B cell (primary cell): Measurements from ENCODE around the gene WBP2. TPM values are rescaled to one million over a fixed set of nuclear protein-coding genes. Genes with fewer than 3 reads are reported as not detected.

Source experiments
- ATAC-seq: fragments of 200-7000 bp; cut with Tn5 transposase; one replicate; pipeline ENCODE4 v1.10.0; 2021; ENCODE audit warnings: low read depth, mild to moderate bottlenecking, moderate number of reproducible peaks, moderate library complexity
- CTCF ChIA-PET: fragments of 350-600 bp; sonication (Branson Sonifier 250); formaldehyde crosslinking; loops from one replicate; lab custom pipeline; 2021; ENCODE audit warnings: antibody characterized with exemption, inconsistent platforms; lab: Charles Lee
- POLR2A ChIA-PET: fragments of 350-600 bp; sonication (Branson Sonifier 250); formaldehyde crosslinking; loops from one replicate; lab custom pipeline; 2021; ENCODE audit warnings: antibody characterized with exemption; lab: Charles Lee
- DNase-seq: peaks from one replicate; pipeline ENCODE4 v3.0.0; 2013
- H2AFZ ChIP-seq: 2 replicates; pipeline ENCODE4 v1.6.1; 2012; ENCODE audit warnings: mild to moderate bottlenecking, low read depth, low read length; ENCODE audit not compliant: insufficient read depth, poor library complexity, severe bottlenecking
- H3K27ac ChIP-seq, 2 donors: 1 replicate in 1 of 2; 2 replicates in 1 of 2; pipeline ENCODE4 v1.5.1; 2012 to 2013; ENCODE audit warnings: low read length in 2 of 2, mild to moderate bottlenecking in 2 of 2, moderate library complexity in 1 of 2
- H3K27me3 ChIP-seq, 4 experiments: fragments of 200-600 bp in 1 of 4; sonication (generic) in 1 of 4; replicated peaks in 1 of 4; 1 replicate in 2 of 4; 2 replicates in 2 of 4; pipeline versions ENCODE4 v1.6.1 to v1.7.0; 2013 to 2016; ENCODE audit warnings: low read length in 3 of 4, mild to moderate bottlenecking in 2 of 4, mixed read lengths in 1 of 4, moderate library complexity in 1 of 4; ENCODE audit not compliant: insufficient read depth in 4 of 4, control insufficient read depth in 3 of 4; ENCODE audit errors: control extremely low read depth in 1 of 4
- H3K36me3 ChIP-seq, 2 experiments: replicated peaks in 1 of 2; 1 replicate in 1 of 2; 2 replicates in 1 of 2; pipeline versions ENCODE4 v1.6.1 to v1.7.1; 2013; ENCODE audit warnings: low read length in 1 of 2; ENCODE audit not compliant: insufficient read depth in 2 of 2, control insufficient read depth in 1 of 2; ENCODE audit errors: control extremely low read depth in 1 of 2, extremely low read depth in 1 of 2
- H3K4me1 ChIP-seq, 2 donors: fragments of 200-600 bp in 1 of 2; sonication (generic) in 1 of 2; 1 replicate in 1 of 2; 2 replicates in 1 of 2; pipeline versions ENCODE4 v1.5.1 to v1.6.1; 2013 to 2017; ENCODE audit warnings: low read length in 2 of 2; ENCODE audit not compliant: control insufficient read depth in 2 of 2, insufficient read depth in 2 of 2
- H3K4me2 ChIP-seq: replicated peaks from 2 replicates; pipeline ENCODE3; 2012; ENCODE audit warnings: mild to moderate bottlenecking, low read depth, low read length; ENCODE audit not compliant: poor library complexity, severe bottlenecking
- H3K4me3 ChIP-seq, 5 experiments: fragments of 200-600 bp in 1 of 5; sonication (generic) in 1 of 5; 1 replicate in 3 of 5; 2 replicates in 2 of 5; pipeline versions ENCODE4 v1.5.1 to v1.7.0; 2011 to 2016; ENCODE audit warnings: low read length in 4 of 5, mild to moderate bottlenecking in 4 of 5, low read depth in 2 of 5, control low read depth in 1 of 5, moderate library complexity in 1 of 5; ENCODE audit not compliant: insufficient read depth in 1 of 5; ENCODE audit errors: control extremely low read depth in 1 of 5, extremely low read depth in 1 of 5
- H3K79me2 ChIP-seq: fragments of 200-600 bp; sonication (generic); one replicate; pipeline ENCODE4 v1.6.0; 2016; ENCODE audit warnings: low read length; ENCODE audit not compliant: control insufficient read depth, insufficient read depth
- H3K9ac ChIP-seq: fragments of 200-600 bp; sonication (generic); 2 replicates; pipeline ENCODE4 v1.6.1; 2017; ENCODE audit warnings: mild to moderate bottlenecking, low read length, moderate library complexity
- H3K9me3 ChIP-seq, 3 donors: one replicate each; pipeline versions ENCODE4 v1.6.1 to v1.7.1; 2013; ENCODE audit warnings: low read length in 2 of 3; ENCODE audit not compliant: control insufficient read depth in 2 of 3, insufficient read depth in 1 of 3; ENCODE audit errors: control extremely low read depth in 1 of 3
- H4K20me1 ChIP-seq: 2 replicates; pipeline ENCODE4 v1.6.0; 2012; ENCODE audit warnings: mild to moderate bottlenecking, low read length; ENCODE audit not compliant: insufficient read depth, control insufficient read depth, poor library complexity, severe bottlenecking
- H3K27ac Mint-ChIP-seq: one replicate; pipeline ENCODE4 v1.8.0; 2021; ENCODE audit warnings: mixed read lengths
- H3K27me3 Mint-ChIP-seq: one replicate; pipeline ENCODE4 v1.8.0; 2021; ENCODE audit warnings: mixed read lengths
- H3K4me1 Mint-ChIP-seq: one replicate; pipeline ENCODE4 v1.8.0; 2021; ENCODE audit warnings: mixed read lengths
- H3K4me3 Mint-ChIP-seq: one replicate; pipeline ENCODE4 v1.8.0; 2021; ENCODE audit warnings: mixed read lengths
- H3K9me3 Mint-ChIP-seq: one replicate; pipeline ENCODE4 v1.8.0; 2022; ENCODE audit warnings: mixed read lengths; ENCODE audit not compliant: insufficient read depth
- CTCF ChIP-seq: fragments of 200-600 bp; IDR thresholded peaks from one replicate; pipeline ENCODE4 v1.8.0; 2022; ENCODE audit warnings: antibody characterized with exemption, mild to moderate bottlenecking
- EZH2 ChIP-seq: IDR thresholded peaks from 2 replicates; pipeline ENCODE4 v1.6.1; 2012; ENCODE audit warnings: borderline replicate concordance, low read depth, mild to moderate bottlenecking, moderate library complexity, low read length; ENCODE audit not compliant: insufficient read depth, poor library complexity, severe bottlenecking
- WGBS: methylation state at CpG from one replicate; pipeline ENCODE4 v1.1.5; 2013; ENCODE audit warnings: missing lambda C conversion rate; ENCODE audit not compliant: insufficient coverage; 5-methylcytosine and 5-hydroxymethylcytosine counted together
- intact Hi-C: fragments of 100-400 bp; cut with micrococcal nuclease; formaldehyde crosslinking; loops from one replicate; pipeline ENCODE4 v1.10.0; 2022
- polyA plus RNA-seq: library from polyadenylated mRNA; depleted of rRNA; stranded (reverse); fragments of >200 nt; gene quantifications from 2 replicates; pipeline ENCODE4 v1.2.3, GENCODE V29; 2012
- total RNA-seq, 2 donors: library from RNA; stranded (reverse); fragments of 120-200 nt in 1 of 2; gene quantifications; 1 replicate in 1 of 2; 2 replicates in 1 of 2; pipeline versions ENCODE4 v1.2.3 to v1.2.4, GENCODE V29; 2013 to 2022

WBP2 gene
- total and polyA plus RNA-seq, 2 donors (not counting 1 experiment from before 2014, with no cell fraction given): 88.6 to 140 TPM

- Histone ChIP-seq H3K27me3 (no peaks in the 10 kb centered on the region), H2AFZ (no peak overlapping the region), H3K9ac (no peak overlapping the region), H3K79me2 (no peaks in the 10 kb centered on the region), H3K4me1 (peaks cover 5 to 9% of the 10 kb centered on the region in 2 donors), H3K27ac (no peak overlapping the region), H3K4me3 (no peak overlapping the region), H4K20me1 (no peaks in the 10 kb centered on the region), H3K36me3 (peaks cover 0 to 71% of the 10 kb centered on the region in 2 experiments), H3K4me2 (no peak overlapping the region), H3K9me3 (no peaks in the 10 kb centered on the region)
- no peak for TF ChIP-seq CTCF
- no peak for TF ChIP-seq EZH2
- no peaks in the 10 kb centered on the region for H3K9me3 Mint-ChIP-seq
- no peak overlapping the region for H3K4me3 Mint-ChIP-seq
- DNase-seq (no peak), ATAC-seq (no peak)
- peaks cover 14% of the 10 kb centered on the region for H3K4me1 Mint-ChIP-seq
- CTCF ChIA-PET: interaction anchor here (1.2 to 1.7 kb wide), 5 partner anchors 16 to 73 kb away, joined by 3 to 4 read pairs (median 3); partner anchors contain the start of gene GALK1
- H3K27me3 Mint-ChIP-seq: no peaks in the 10 kb centered on the region
- intact Hi-C loops: no loop called here
- 68% methylated on average over 18 of the region's 18 CpGs for WGBS
- POLR2A ChIA-PET: interaction anchor here (0.6 kb wide), 1 partner anchor 52 kb away, joined by 3 read pairs; no protein-coding TSS in a partner anchor
- H3K27ac Mint-ChIP-seq: peak overlapping the region; percentile 32
Measured at GRCh38 chr17:75822119-75822799, 32.9 kb downstream of the WBP2 start.

GRCh38 chr17:75821552-75821951 is 33.6 kb downstream of the WBP2 start:
- POLR2A ChIA-PET: interaction anchor here (1.3 kb wide), 1 partner anchor 57 kb away, joined by 6 read pairs; the partner anchor contains the start of gene GALK1
- 90% methylated on average over 7 of the region's 7 CpGs for WGBS
- intact Hi-C loops: no loop called here

More at GRCh38 chr17:75821552-75821951, 33.6 kb downstream of the WBP2 start:
- DNase-seq (no peak), ATAC-seq (no peak)
- Histone ChIP-seq H3K4me2 (no peak overlapping the region), H3K36me3 (peaks cover 0 to 74% of the 10 kb centered on the region in 2 experiments), H3K9me3 (no peaks in the 10 kb centered on the region), H3K4me3 (no peak overlapping the region), H4K20me1 (no peaks in the 10 kb centered on the region), H3K4me1 (peaks cover 0 to 4% of the 10 kb centered on the region in 2 donors), H3K27me3 (no peaks in the 10 kb centered on the region), H3K27ac (no peak overlapping the region), H3K79me2 (no peaks in the 10 kb centered on the region), H2AFZ (no peak overlapping the region), H3K9ac (no peak overlapping the region)
- H3K4me3 Mint-ChIP-seq: no peak overlapping the region
- no peaks in the 10 kb centered on the region for H3K9me3 Mint-ChIP-seq
- H3K4me1 Mint-ChIP-seq: peaks cover 10% of the 10 kb centered on the region
- TF ChIP-seq CTCF (no peak), EZH2 (no peak)
- CTCF ChIA-PET: interaction anchor here (0.9 to 1.7 kb wide), 6 partner anchors 9 to 72 kb away, joined by 3 to 4 read pairs (median 3); partner anchors contain the start of gene GALK1
- H3K27me3 Mint-ChIP-seq: no peaks in the 10 kb centered on the region
- H3K27ac Mint-ChIP-seq: peak overlapping the region; percentile 32
